ENCODE measurements around the gene ATN1.

GRCh38 chr12:6980740-6981139 is 53.0 kb downstream of the ATN1 start:
- TF ChIP-seq NFRKB (IDR thresholded peaks at IDR 0.05) (no peak), SUZ12 (IDR thresholded peaks at IDR 0.05) (no peak), SP1 (IDR thresholded peaks at IDR 0.05) (no peak), TARDBP (IDR thresholded peaks at IDR 0.05) (no peak), L3MBTL2 (conservative IDR thresholded peaks at IDR 0.05) (no peak), PKNOX1 (IDR thresholded peaks at IDR 0.05) (no peak), ARNT (IDR thresholded peaks at IDR 0.05) (no peak), FOXA1 (IDR thresholded peaks at IDR 0.05) (no peak), BHLHE40 (IDR thresholded peaks at IDR 0.05; ENCODE audit: borderline replicate concordance) (no peak), FOXK2 (IDR thresholded peaks at IDR 0.05) (no peak), FOXM1 (IDR thresholded peaks at IDR 0.05; ENCODE audit: borderline replicate concordance) (no peak)
